ENCODE data around the gene MT1F. TPM values are rescaled to one million over a fixed set of nuclear protein-coding genes. Genes with fewer than 3 reads are reported as not detected.
A peak's percentile ranks its signal among the peaks of the same experiment; 100 is the strongest.

Gene MT1F
- total and polyA plus RNA-seq, 9 of the 15 experiments (the other 6 are each of a cell fraction or from before 2014, with no cell fraction given) = 0.18 to 0.68 (median 0.29) TPM; not detected in 5

DNA sequence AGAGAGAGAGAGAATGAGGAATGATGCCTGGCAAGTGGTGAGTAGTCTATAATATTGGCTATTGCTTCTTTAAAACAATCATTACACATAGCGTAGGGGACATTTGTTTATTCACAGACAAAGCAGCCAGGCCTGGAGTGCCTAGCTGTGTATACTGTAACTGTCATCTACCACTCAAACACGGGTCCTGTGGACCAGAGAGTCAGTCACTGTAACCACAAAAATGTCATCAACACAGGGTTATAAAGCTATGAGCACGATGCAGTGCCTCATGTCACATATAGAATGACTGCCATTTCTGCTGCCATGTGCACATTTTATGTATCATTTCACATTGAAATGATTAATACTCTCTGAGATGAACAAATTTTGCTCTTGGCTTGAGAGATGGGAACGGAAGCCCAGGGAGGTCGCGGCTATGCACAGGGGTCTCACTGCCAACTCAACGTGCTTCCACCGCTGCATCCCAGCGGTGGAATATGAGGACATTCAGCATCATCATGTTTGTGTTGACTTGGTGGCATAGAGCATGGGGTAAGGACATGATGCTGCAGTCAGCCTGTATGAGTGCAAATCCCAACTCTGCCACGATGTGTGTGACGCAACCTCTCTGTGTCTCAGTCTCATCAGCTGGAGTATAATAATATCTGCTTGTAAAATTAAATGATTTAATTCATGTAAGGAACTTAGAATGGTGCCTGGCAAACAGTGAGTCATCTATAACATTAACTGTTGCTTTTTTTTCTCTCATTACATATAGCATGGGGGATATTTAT, 15.2 kb downstream of the MT1F start (continued):
- TF ChIP-seq, protein P1, sequence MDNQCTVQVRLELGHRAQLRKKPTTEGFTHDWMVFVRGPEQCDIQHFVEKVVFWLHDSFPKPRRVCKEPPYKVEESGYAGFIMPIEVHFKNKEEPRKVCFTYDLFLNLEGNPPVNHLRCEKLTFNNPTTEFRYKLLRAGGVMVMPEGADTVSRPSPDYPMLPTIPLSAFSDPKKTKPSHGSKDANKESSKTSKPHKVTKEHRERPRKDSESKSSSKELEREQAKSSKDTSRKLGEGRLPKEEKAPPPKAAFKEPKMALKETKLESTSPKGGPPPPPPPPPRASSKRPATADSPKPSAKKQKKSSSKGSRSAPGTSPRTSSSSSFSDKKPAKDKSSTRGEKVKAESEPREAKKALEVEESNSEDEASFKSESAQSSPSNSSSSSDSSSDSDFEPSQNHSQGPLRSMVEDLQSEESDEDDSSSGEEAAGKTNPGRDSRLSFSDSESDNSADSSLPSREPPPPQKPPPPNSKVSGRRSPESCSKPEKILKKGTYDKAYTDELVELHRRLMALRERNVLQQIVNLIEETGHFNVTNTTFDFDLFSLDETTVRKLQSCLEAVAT (IDR thresholded peaks at IDR 0.05) = no peak
- TF ChIP-seq PHTF2 (CRISPR knock-in tag; IDR thresholded peaks at IDR 0.05) (no peak), CEBPG (CRISPR knock-in tag; IDR thresholded peaks at IDR 0.05) (no peak), CEBPG (tag; conservative IDR thresholded peaks at IDR 0.05 in 1 of 2, IDR thresholded peaks at IDR 0.05 in 1 of 2) (0 out of 4 replicates have a peak, but pooled peaks of 1 of the 2 experiments have one; percentile 10)
- TF ChIP-seq, protein P2, sequence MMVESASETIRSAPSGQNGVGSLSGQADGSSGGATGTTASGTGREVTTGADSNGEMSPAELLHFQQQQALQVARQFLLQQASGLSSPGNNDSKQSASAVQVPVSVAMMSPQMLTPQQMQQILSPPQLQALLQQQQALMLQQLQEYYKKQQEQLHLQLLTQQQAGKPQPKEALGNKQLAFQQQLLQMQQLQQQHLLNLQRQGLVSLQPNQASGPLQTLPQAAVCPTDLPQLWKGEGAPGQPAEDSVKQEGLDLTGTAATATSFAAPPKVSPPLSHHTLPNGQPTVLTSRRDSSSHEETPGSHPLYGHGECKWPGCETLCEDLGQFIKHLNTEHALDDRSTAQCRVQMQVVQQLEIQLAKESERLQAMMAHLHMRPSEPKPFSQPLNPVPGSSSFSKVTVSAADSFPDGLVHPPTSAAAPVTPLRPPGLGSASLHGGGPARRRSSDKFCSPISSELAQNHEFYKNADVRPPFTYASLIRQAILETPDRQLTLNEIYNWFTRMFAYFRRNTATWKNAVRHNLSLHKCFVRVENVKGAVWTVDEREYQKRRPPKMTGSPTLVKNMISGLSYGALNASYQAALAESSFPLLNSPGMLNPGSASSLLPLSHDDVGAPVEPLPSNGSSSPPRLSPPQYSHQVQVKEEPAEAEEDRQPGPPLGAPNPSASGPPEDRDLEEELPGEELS (CRISPR knock-in tag; IDR thresholded peaks at IDR 0.05; ENCODE audit: borderline replicate concordance) = no peak
